Left ventricle myocardium inferior (tissue), 1 donor: ENCODE data around the gene SDK1. TPM values are rescaled to one million over a fixed set of nuclear protein-coding genes. Genes with fewer than 3 reads are reported as not detected.

Experiments
- DNase-seq: peaks from one replicate; pipeline ENCODE4 v3.0.0-alpha.2; 2020
- H3K27ac ChIP-seq: fragments of 200-600 bp; replicated peaks from 2 replicates; pipeline ENCODE4 v1.8.0; 2021
- H3K27me3 ChIP-seq: fragments of 200-600 bp; 2 replicates; pipeline ENCODE4 v1.8.0; 2021; ENCODE audit warnings: low read depth
- H3K36me3 ChIP-seq: fragments of 200-600 bp; 2 replicates; pipeline ENCODE4 v1.8.0; 2021
- H3K4me1 ChIP-seq: fragments of 200-600 bp; 2 replicates; pipeline ENCODE4 v1.8.0; 2021
- H3K4me3 ChIP-seq: fragments of 200-600 bp; 2 replicates; pipeline ENCODE4 v1.8.0; 2021; ENCODE audit warnings: mild to moderate bottlenecking, moderate library complexity
- H3K9me3 ChIP-seq: fragments of 200-600 bp; replicated peaks from 2 replicates; pipeline ENCODE4 v1.8.0; 2021
- CTCF ChIP-seq: fragments of 200-600 bp; IDR thresholded peaks from 2 replicates; pipeline ENCODE4 v1.8.0; 2021; ENCODE audit warnings: antibody characterized with exemption, mild to moderate bottlenecking, borderline replicate concordance
- intact Hi-C: fragments of 100-400 bp; cut with micrococcal nuclease; formaldehyde crosslinking; loops from one replicate; pipeline ENCODE4 v1.11.0; 2022
- total RNA-seq: library from RNA; stranded (reverse); fragmentation: NEBNext Ultra II Directional; extraction: Animal tissue kit (Norgen Biotek cat#: 25700); gene quantifications from one replicate; pipeline ENCODE4 v1.2.1, GENCODE V29; 2021
- donor health status: DM: no; HTN: yes; CAD: no; lungs with severe emphysema.

SDK1 gene
- total RNA-seq, 1 donor from 2014 or later: 1.3 TPM

DNA sequence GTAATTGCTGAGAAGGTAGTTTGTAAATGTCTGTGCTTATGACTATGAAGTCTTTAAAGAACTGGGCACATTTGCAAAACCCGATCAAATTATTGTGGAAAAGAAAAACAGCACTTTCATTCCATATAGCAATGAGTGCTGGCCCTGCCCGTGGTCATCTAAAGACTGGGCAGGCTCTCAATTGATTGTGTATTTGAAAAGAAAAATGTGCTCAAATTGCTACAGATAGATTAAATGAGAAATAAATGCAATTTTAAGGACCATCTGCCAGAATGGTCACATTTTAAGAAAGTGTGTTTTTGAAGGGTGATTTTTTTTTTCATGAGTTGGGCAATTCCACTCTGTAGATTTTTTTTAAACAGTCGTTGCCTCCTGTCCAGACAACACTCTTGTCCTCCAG is 672.2 kb downstream of the SDK1 start:
- intact Hi-C loops: no loop called here
- Histone ChIP-seq H3K27me3 (peaks cover 5% of the 10 kb centered on the region), H3K4me1 (no peaks in the 10 kb centered on the region), H3K27ac (no peak overlapping the region), H3K4me3 (no peak overlapping the region), H3K9me3 (no peaks in the 10 kb centered on the region), H3K36me3 (no peaks in the 10 kb centered on the region)
- DNase-seq: no peak
- TF ChIP-seq CTCF: no peak

DNA sequence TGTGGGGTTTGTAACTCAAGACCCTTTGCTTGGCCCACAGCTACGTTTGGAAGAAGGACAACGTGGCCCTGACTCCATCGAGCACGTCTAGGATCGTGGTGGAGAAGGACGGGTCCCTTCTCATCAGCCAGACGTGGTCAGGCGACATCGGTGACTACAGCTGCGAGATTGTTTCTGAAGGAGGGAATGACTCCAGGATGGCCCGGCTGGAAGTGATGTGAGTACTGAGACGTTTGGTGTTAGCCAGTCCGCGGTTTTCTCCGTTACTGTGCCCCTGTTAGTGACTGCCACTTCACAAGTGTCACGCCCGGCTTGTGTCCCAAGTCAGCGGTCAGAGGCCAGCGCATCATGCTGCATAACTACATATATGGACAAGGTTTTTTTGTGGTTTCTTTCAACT is 673.3 kb downstream of the SDK1 start:
- H3K4me1 ChIP-seq: no peaks in the 10 kb centered on the region
- no peak overlapping the region for H3K4me3 ChIP-seq
- H3K27ac ChIP-seq: no peak overlapping the region
- no peak for TF ChIP-seq CTCF
- no peaks in the 10 kb centered on the region for H3K9me3 ChIP-seq
- H3K36me3 ChIP-seq: no peaks in the 10 kb centered on the region
- intact Hi-C loops: no loop called here
- H3K27me3 ChIP-seq: peaks cover 5% of the 10 kb centered on the region
- no peak for DNase-seq

GRCh38 chr7:3975371-3975770 is 674.3 kb downstream of the SDK1 start:
- Histone ChIP-seq H3K27ac (no peak overlapping the region), H3K27me3 (peaks cover 5% of the 10 kb centered on the region), H3K36me3 (no peaks in the 10 kb centered on the region), H3K9me3 (no peaks in the 10 kb centered on the region), H3K4me1 (no peaks in the 10 kb centered on the region), H3K4me3 (no peak overlapping the region)
- intact Hi-C loops: no loop called here
- no peak for TF ChIP-seq CTCF
- no peak for DNase-seq

DNA sequence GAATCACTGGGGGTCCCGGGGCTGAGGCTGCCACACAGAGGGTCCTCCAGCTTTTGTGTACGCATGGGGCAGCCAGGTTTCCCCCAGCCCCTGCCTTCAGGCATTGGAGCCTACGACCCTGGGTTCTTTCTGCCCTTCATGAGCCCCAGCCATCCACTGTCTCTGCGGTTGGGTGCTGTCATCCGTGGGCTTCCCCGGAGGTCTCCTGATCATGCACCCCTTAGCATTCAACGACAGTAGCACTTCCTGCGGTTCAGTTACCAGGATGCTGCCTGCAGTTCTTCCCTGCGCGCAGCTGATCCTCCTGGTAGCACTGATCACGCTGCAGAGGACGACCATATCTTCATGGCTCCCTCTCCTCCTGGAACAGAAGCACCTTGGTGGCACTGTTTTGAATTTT is 676.3 kb downstream of the SDK1 start:
- Histone ChIP-seq H3K36me3 (no peaks in the 10 kb centered on the region), H3K4me1 (no peaks in the 10 kb centered on the region), H3K4me3 (no peak overlapping the region), H3K27me3 (peaks cover 5% of the 10 kb centered on the region), H3K27ac (no peak overlapping the region), H3K9me3 (no peaks in the 10 kb centered on the region)
- intact Hi-C loops: no loop called here
- no peak for TF ChIP-seq CTCF
- DNase-seq: no peak

GRCh38 chr7:3978839-3979238 is 677.8 kb downstream of the SDK1 start:
- H3K27me3 ChIP-seq: no peaks in the 10 kb centered on the region
- intact Hi-C loops: no loop called here
- no peak for DNase-seq
- H3K9me3 ChIP-seq: no peaks in the 10 kb centered on the region
- H3K27ac ChIP-seq: no peak overlapping the region
- no peaks in the 10 kb centered on the region for H3K4me1 ChIP-seq
- no peak overlapping the region for H3K4me3 ChIP-seq
- no peaks in the 10 kb centered on the region for H3K36me3 ChIP-seq
- no peak for TF ChIP-seq CTCF

DNA sequence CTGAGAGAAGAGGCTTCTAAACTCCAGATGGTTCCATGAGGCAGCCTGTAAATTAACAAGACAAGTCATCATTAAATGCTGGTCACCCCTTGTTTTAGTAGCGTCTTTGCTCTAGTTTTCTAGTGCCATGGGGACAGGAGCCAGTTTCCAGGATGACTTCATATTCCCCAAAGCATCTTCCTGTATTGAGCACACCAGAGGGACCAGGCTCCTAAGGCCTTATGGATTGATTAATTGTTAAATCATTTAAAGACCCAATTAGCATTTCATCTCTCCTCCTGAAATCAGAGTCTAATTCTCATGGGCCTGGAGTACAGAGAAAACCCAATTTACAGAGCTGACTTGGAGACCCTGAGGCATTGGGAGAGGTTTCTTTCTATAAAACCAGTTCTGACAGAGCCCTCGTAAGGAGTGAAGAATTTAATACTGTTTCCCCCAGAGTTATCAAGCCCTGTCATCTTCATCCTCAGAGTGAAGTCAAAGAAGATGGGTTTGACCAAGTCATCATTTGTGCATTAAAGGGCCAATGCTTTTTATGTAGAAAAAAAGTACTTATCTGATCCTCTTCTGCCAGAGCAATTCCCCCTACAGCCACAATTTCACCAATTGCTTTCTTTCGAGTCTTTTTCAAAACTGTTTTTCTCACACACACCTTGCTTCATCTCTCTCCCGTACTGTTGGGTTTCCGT is 678.7 kb downstream of the SDK1 start:
- H3K4me1 ChIP-seq: no peaks in the 10 kb centered on the region
- intact Hi-C loops: no loop called here

More for the DNA sequence above, 678.7 kb downstream of the SDK1 start:
- no peak overlapping the region for H3K4me3 ChIP-seq
- H3K27me3 ChIP-seq: no peaks in the 10 kb centered on the region
- no peak for TF ChIP-seq CTCF
- H3K9me3 ChIP-seq: no peaks in the 10 kb centered on the region
- H3K27ac ChIP-seq: no peak overlapping the region
- no peaks in the 10 kb centered on the region for H3K36me3 ChIP-seq
- no peak for DNase-seq
